GM13977 (cell line): ENCODE results near the gene EPHA1.

Source experiments
- DNase-seq: peaks from one replicate; pipeline ENCODE4 v3.0.0; 2012; ENCODE audit warnings: low spot score
- in situ Hi-C: fragments of 300-500 bp; cut with MboI; formaldehyde crosslinking; loops from one replicate; pipeline ENCODE4 v1.12.0; 2022; ENCODE audit warnings: low sequenced_read_pairs, low pct_unique_long_range_greater_than_20kb, mixed read lengths, inconsistent platforms; ENCODE audit not compliant: unreplicated experiment
- TF ChIP-seq, protein P1 (sequence below): IDR thresholded peaks from 2 replicates; pipeline ENCODE4 v1.5.1; 2012; ENCODE audit warnings: mild to moderate bottlenecking, control low read depth; ENCODE audit not compliant: insufficient read depth; ENCODE audit errors: extremely low read depth, missing control alignments

The EPHA1 gene

DNA sequence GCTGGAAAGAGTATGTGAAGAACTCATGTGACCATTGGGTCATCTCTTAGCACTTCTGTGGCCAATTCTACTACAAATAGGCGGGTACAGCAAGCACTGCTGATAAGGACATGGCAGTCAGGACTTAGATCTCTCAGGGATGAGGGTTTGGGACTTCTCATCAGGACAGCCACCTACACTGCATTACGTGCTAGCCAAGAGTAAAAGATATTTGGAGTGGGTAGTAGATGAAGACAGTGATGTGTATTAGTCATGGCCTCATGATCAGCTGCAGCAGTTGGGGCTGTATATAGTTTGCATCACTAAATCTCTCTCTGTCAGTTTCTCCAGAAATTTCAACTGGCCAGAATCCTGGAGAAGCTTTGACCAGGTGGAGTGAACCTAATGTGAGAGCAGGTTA, 43.8 kb upstream of the EPHA1 start:
- DNase-seq, result no peak
- in situ Hi-C loops, result no loop called here

DNA sequence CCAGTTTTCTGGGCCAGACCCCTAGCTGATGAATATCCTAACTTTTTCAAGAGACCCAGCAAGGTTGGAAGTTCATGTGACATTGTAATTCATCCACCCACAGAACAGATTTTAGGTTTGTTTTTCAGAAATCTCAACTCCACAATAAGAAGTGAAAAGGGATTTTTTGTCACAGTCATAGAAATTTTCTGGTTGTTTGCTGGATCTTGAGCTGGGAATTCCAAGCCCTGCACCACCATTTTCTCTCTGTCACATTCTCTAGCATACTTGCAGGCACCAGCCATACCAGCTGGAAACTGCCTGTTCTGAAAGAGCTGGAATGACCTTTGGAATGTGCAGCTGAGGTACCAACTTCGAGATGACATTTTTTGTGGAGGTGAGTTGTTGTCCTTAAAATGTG, 43.1 kb upstream of the EPHA1 start:
- DNase-seq, result no peak
- TF ChIP-seq, protein P1, sequence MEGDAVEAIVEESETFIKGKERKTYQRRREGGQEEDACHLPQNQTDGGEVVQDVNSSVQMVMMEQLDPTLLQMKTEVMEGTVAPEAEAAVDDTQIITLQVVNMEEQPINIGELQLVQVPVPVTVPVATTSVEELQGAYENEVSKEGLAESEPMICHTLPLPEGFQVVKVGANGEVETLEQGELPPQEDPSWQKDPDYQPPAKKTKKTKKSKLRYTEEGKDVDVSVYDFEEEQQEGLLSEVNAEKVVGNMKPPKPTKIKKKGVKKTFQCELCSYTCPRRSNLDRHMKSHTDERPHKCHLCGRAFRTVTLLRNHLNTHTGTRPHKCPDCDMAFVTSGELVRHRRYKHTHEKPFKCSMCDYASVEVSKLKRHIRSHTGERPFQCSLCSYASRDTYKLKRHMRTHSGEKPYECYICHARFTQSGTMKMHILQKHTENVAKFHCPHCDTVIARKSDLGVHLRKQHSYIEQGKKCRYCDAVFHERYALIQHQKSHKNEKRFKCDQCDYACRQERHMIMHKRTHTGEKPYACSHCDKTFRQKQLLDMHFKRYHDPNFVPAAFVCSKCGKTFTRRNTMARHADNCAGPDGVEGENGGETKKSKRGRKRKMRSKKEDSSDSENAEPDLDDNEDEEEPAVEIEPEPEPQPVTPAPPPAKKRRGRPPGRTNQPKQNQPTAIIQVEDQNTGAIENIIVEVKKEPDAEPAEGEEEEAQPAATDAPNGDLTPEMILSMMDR, result no peak
- in situ Hi-C loops, result no loop called here

More for the DNA sequence above, 43.8 kb upstream of the EPHA1 start:
- TF ChIP-seq, protein P1, result no peak

DNA sequence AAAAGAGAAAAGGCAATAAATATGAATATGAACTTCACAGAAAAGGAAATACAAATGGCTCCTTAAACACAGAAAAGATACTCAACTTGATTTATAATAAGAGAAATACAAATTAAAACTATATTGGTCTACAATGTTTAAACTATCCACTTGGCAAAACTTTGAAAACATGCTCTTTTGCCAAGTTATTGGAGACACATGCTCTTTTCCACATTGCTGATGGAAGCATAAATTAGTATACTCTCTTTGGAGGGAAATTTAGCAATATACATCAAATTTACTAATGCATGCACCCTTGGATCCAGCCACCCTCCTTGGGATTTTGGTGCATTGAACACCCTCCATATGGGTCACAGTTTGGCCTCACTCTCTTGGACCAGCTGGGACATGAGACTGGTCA, 42.5 kb upstream of the EPHA1 start:
- no peak for DNase-seq
- TF ChIP-seq, protein P1, result no peak
- in situ Hi-C loops, result no loop called here

DNA sequence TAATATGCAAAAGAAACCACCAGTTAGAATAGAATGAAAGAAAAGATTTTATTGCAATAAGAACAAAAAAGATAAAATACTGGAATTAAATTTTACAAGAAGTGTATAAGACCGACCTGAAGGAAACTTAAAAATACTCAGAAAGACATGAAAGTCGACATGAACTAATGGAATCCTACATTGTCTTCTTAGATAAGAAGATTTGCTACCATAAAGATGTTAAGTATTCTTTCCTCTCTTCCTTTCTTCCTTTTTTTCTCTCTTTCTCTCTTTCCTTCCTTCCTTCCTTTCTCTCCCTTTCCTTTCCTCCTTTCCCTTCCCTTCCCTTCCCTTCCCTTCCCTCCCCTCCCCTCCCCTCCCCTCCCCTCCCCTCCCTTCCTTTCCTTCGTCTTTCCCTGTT, 41.1 kb upstream of the EPHA1 start:
- in situ Hi-C loops, result no loop called here
- no peak for DNase-seq

DNA sequence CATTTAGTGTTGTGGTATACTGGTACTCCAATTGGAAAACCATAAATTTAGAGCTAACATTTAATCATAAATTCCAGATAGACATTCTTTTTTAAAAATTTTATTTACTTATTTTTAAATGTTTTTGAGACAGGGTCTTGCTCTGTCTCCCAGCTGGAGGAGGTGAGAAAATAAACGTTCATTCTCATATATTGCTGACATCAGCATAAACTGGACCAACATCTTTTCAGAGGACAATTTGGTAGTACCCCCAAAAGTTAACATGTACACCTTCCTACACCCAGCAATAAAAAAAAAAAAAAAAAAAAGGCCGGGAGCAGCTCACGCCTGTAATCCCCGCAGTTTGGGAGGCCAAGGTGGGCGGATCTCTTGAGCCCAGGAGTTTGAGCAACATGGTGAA, 39.8 kb upstream of the EPHA1 start:
- in situ Hi-C loops, result no loop called here
- TF ChIP-seq, protein P1, result no peak
- DNase-seq, result no peak

More for the DNA sequence above, 41.1 kb upstream of the EPHA1 start:
- TF ChIP-seq, protein P1, result no peak

DNA sequence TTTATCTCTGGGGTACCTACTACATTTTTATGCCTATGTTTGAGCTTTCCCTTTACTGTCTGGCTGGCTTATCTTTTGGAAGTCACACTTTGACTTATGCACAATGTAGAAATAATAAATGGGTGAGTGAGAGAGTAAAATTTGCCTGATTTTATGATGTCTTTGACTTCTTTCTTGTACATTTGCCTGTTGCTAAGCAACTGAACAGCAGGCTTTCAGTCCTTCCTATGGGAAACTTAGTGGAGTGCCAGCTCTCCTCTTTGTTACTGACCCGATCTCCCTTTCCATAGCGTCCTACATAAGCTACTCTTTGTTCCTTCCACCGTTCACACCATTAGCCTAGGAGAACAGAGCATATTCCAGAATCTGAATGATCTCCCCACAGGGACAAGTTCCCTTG, 38.8 kb upstream of the EPHA1 start:
- in situ Hi-C loops, result no loop called here
- no peak for DNase-seq
- TF ChIP-seq, protein P1, result no peak

DNA sequence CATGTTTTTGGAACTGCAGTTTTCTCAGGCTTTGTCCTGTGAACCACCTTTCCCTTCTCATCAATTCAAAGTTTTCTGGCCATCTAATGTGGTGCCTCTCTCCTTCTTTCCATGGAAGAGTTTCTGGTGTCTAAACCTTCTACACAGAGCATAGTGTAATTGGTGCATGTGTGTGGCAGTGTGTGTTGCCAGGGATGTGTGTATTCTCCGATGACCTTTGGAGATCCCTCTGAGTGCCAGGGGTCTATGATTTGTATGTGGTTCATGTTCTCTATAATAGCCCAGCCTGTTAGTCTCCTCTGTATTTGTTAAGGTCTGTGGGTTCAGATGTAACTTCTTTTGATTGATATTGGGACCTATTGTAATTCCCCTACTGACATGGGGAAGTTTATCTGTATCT, 36.1 kb upstream of the EPHA1 start:
- in situ Hi-C loops, result no loop called here

More for the DNA sequence above, 36.1 kb upstream of the EPHA1 start:
- TF ChIP-seq, protein P1, result no peak
- DNase-seq, result no peak
